Stomach (tissue), 9 donors: ENCODE data around the gene SDR42E2. TPM values are rescaled to one million over a fixed set of nuclear protein-coding genes. Genes with fewer than 3 reads are reported as not detected.

Source experiments
- DNase-seq, 2 donors: peaks; one replicate each; pipeline versions ENCODE4 v3.0.0 to v3.0.0-alpha.2; 2013 to 2019
- H3K27ac ChIP-seq, 5 donors: fragments of 200-600 bp in 4 of 5; sonication (generic) in 4 of 5; one replicate each; pipeline ENCODE4 v1.5.1; 2013 to 2019; ENCODE audit warnings: mild to moderate bottlenecking in 1 of 5, moderate library complexity in 1 of 5
- H3K27me3 ChIP-seq, 3 donors: fragments of 200-600 bp; sonication (generic); one replicate each; pipeline ENCODE4 v1.5.1; 2017 to 2019; ENCODE audit warnings: mixed run types in 1 of 3
- H3K36me3 ChIP-seq, 4 donors: fragments of 200-600 bp; sonication (generic); 1 replicate in 3 of 4; 2 replicates in 1 of 4; pipeline ENCODE4 v1.5.1; 2016 to 2019
- H3K4me1 ChIP-seq, 4 donors: fragments of 200-600 bp; sonication (generic); one replicate each; pipeline ENCODE4 v1.5.1; 2016 to 2019
- H3K4me3 ChIP-seq, 4 donors: fragments of 200-600 bp; sonication (generic) in 3 of 4; one replicate each; pipeline ENCODE4 v1.5.1; 2016 to 2019; ENCODE audit warnings: mild to moderate bottlenecking in 1 of 4
- H3K9me3 ChIP-seq, 4 donors: fragments of 200-600 bp; sonication (generic); one replicate each; pipeline ENCODE4 v1.5.1; 2016 to 2019
- EP300 ChIP-seq: sonication (generic); formaldehyde crosslinking; IDR thresholded peaks from one replicate; pipeline ENCODE4 v1.6.1; 2017; ENCODE audit warnings: antibody characterized with exemption
- POLR2A ChIP-seq, 4 donors: fragments of 450-650 bp; IDR thresholded peaks; one replicate each; pipeline ENCODE4 v1.6.1; 2016; ENCODE audit warnings: antibody characterized with exemption in 4 of 4, control low read depth in 2 of 4, mild to moderate bottlenecking in 1 of 4, moderate library complexity in 1 of 4
- POLR2AphosphoS5 ChIP-seq, 3 donors: sonication (generic); formaldehyde crosslinking; IDR thresholded peaks; one replicate each; pipeline ENCODE4 v1.6.1; 2016; ENCODE audit warnings: antibody characterized with exemption in 3 of 3
- WGBS, 5 donors: extraction: QIAGEN DNeasy Blood & Tissue Kit in 3 of 5; methylation state at CpG; one replicate each; pipeline versions ENCODE4 v1.1.5 to v1.1.7; 2013 to 2018; 5-methylcytosine and 5-hydroxymethylcytosine counted together
- intact Hi-C: fragments of 100-400 bp; cut with DNase I; formaldehyde crosslinking; loops from one replicate; pipeline ENCODE4 v1.15.1; 2023; ENCODE audit warnings: low total_unique reads
- polyA plus RNA-seq, 3 donors: library from polyadenylated mRNA; stranded (reverse); fragments of 200-250 nt; gene quantifications; one replicate each; pipeline ENCODE4 v1.2.3, GENCODE V29; 2013
- total RNA-seq, 5 donors: library from RNA; depleted of rRNA; stranded (reverse); fragments of >200 nt; gene quantifications; one replicate each; pipeline versions ENCODE4 v1.1.0 to v1.2.3, GENCODE V29; 2014 to 2016
- TF ChIP-seq, protein P1 (sequence below), 7 experiments: fragments of 450-650 bp in 4 of 7; fragments of 200-600 bp in 3 of 7; sonication (generic) in 3 of 7; IDR thresholded peaks; one replicate each; pipeline ENCODE4 v1.5.1; 2016 to 2019; ENCODE audit warnings: antibody characterized with exemption in 7 of 7, control low read depth in 2 of 7, mild to moderate bottlenecking in 1 of 7
- donor health status: healthy with polysubstance abuse.
- donor health status: Bipolar disorder and iron deficiency.
- donor health status: healthy.

Gene SDR42E2
- total and polyA plus RNA-seq, 8 donors: not detected

DNA sequence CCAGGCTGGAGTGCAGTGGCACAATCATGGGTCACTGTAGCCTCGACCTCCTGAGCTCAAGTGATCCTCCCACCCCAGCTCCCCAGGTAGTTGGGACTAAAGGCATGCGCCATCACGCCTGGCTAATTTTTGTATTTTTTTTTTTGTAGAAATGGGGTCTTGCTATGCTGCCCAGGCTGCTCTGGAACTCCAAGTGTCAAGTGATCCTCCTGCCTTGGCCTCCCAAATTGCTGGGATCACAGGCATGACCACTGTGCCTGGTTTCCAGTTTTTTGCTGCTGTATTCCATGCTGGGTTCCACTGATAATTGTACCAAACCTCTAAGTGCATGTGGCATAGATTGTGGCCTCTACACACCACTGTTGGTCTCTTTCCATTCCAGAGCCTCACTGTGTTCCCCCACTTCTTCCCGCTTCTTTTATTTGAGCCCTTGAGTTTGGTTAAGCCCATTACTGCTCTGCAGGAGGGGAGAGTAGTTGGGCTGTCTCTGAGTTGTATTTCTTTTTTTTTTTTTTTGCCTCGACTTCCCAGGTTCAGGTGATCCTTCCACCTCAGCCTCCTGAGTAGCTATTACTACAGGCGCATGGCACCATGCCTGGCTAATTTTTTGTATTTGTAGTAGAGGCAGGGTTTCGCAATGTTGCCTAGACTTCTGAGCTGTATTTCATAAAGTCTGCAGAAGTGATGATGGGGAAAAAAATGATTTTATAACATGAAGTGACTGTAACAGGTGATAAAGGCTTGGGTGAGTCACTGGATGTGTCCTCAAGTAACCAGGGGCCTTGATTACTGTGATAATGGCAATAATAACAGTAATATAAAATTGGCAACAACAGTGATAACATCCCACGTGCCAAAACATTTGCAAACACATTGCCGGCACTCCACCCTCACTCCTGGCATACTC, 73.8 kb downstream of the SDR42E2 start:
- peak in 1 of 3 donors; percentile 28 for TF ChIP-seq POLR2AphosphoS5 (IDR thresholded peaks at IDR 0.05)
- TF ChIP-seq POLR2A (IDR thresholded peaks at IDR 0.05): no peak
- TF ChIP-seq, protein P1, sequence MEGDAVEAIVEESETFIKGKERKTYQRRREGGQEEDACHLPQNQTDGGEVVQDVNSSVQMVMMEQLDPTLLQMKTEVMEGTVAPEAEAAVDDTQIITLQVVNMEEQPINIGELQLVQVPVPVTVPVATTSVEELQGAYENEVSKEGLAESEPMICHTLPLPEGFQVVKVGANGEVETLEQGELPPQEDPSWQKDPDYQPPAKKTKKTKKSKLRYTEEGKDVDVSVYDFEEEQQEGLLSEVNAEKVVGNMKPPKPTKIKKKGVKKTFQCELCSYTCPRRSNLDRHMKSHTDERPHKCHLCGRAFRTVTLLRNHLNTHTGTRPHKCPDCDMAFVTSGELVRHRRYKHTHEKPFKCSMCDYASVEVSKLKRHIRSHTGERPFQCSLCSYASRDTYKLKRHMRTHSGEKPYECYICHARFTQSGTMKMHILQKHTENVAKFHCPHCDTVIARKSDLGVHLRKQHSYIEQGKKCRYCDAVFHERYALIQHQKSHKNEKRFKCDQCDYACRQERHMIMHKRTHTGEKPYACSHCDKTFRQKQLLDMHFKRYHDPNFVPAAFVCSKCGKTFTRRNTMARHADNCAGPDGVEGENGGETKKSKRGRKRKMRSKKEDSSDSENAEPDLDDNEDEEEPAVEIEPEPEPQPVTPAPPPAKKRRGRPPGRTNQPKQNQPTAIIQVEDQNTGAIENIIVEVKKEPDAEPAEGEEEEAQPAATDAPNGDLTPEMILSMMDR (IDR thresholded peaks at IDR 0.05): no peak
- no peaks in the 10 kb centered on the region for H3K27me3 ChIP-seq
- peaks cover 5 to 50% (median 26%) of the 10 kb centered on the region in 4 donors for H3K4me1 ChIP-seq
- 63 to 72% (median 69%) methylated on average over 9 of the region's 9 CpGs for WGBS, 5 donors
- H3K4me3 ChIP-seq: no peak overlapping the region
- intact Hi-C loops: no loop called here
- peak in 1 of 2 donors; percentile 18 for DNase-seq
- peaks cover 0 to 50% (median 25%) of the 10 kb centered on the region in 4 donors for H3K36me3 ChIP-seq
- no peaks in the 10 kb centered on the region for H3K9me3 ChIP-seq
- peak overlapping the region in 3 of 5 donors; percentile 8 to 43 (median 27) for H3K27ac ChIP-seq

DNA sequence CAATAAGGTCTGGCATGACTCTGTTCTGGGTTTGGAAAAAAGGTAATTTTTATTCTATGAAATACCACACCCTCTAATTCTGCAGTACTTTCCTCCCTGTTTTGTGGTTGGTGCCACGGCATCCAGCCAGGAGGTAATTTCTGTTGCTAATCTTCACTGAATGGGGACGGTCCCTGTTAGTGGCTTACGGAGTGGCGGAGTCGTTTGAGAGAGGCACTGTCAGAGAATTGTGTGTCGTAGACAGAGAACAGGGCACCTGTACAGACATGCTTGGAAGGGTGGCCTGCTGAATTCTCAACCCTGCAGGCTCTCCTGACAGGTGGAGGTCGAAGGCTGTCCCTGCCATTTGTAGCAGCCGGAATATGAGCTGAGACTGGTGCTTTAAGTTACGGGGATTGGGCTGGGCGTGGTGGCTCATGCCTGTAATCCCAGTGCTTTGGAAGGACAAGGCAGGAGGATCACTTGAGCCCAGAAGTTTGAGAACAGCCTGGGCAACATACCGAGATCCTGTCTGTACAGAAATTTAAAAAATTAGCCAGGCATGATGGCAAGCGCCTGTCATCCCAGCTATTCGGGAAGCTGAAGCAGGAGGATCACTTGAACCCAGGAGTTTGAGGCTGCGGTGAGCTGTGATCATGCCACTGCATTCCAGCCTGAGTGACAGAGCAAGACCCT, 77.0 kb downstream of the SDR42E2 start:
- H3K9me3 ChIP-seq: no peaks in the 10 kb centered on the region
- no peak for DNase-seq
- 80 to 90% (median 85%) methylated on average over 14 of the region's 14 CpGs for WGBS, 5 donors

DNA sequence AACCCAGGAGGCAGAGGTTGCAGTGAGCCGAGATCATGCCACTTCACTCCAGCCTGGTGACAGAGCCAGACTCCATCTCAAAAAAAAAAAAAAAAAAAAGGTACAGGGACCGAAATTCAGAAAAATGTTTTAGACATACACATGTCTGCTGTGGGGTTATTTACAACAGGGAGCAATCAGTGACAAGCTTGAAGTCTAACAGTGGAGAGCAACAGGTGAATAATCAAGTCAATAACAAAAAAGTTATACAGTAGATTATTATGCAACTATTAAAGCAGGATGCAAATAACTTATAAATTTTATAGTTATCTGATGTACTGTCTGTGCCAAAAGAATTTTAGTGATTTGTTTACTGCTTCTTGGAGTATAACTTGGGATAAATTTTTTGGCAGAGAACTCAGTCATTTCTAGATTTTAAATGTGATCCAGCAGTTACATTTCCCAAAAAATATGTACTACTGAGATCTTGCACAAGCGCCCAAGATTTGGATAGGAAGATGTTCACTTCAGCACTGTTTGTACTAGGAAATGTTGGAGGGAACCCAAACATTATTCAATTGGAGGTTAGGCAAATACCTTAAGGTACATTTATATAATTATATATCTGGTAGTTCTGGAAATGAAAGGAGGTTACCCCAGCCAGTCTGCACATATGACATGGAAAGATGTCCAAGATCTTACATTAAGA, 77.9 kb downstream of the SDR42E2 start:
- 43 to 65% (median 55%) methylated on average over 3 of the region's 3 CpGs for WGBS, 5 donors
- intact Hi-C loops: no loop called here
- TF ChIP-seq, protein P1 (IDR thresholded peaks at IDR 0.05): no peak
- TF ChIP-seq POLR2A (IDR thresholded peaks at IDR 0.05) (no peak), EP300 (no peak), POLR2AphosphoS5 (IDR thresholded peaks at IDR 0.05) (peak in 1 of 3 donors; percentile 44)
- DNase-seq: peak in 1 of 2 donors; percentile 45
- H3K27ac ChIP-seq: peak overlapping the region in 4 of 5 donors; percentile 33 to 72 (median 72)
- no peak overlapping the region for H3K4me3 ChIP-seq
- H3K9me3 ChIP-seq: no peaks in the 10 kb centered on the region
- H3K27me3 ChIP-seq: no peaks in the 10 kb centered on the region
- H3K4me1 ChIP-seq: peaks cover 0 to 46% (median 24%) of the 10 kb centered on the region in 4 donors
- H3K36me3 ChIP-seq: peaks cover 0 to 34% (median 20%) of the 10 kb centered on the region in 4 donors

More for the DNA sequence above, 77.0 kb downstream of the SDR42E2 start:
- no peak overlapping the region for H3K4me3 ChIP-seq
- H3K36me3 ChIP-seq: peaks cover 0 to 26% (median 13%) of the 10 kb centered on the region in 4 donors
- H3K27me3 ChIP-seq: no peaks in the 10 kb centered on the region
- peaks cover 0 to 46% (median 24%) of the 10 kb centered on the region in 4 donors for H3K4me1 ChIP-seq
- H3K27ac ChIP-seq: peak overlapping the region in 4 of 5 donors; percentile 33 to 72 (median 64)
- intact Hi-C loops: no loop called here
- no peak for TF ChIP-seq POLR2A (IDR thresholded peaks at IDR 0.05)
- TF ChIP-seq, protein P1 (IDR thresholded peaks at IDR 0.05): no peak

Other genes starting within 250 kb of the SDR42E2 start
- gene UQCRC2, start 209.1 kb upstream of the SDR42E2 start, total RNA-seq: 100 to 1,000 TPM; 124 to 702 (median 247) TPM
- 100 to 1,000 TPM; 128 to 165 (median 142) TPM for gene UQCRC2, start 209.1 kb upstream of the SDR42E2 start, polyA plus RNA-seq
- not detected for gene PDZD9, start 161.4 kb upstream of the SDR42E2 start, total RNA-seq
- gene PDZD9, start 161.4 kb upstream of the SDR42E2 start, polyA plus RNA-seq: not detected
- gene MOSMO, start 154.4 kb upstream of the SDR42E2 start, total RNA-seq: 10 to 100 TPM in 2 of 5 donors, 1 to 10 TPM in 3; 1.2 to 32.3 (median 9.6) TPM
- 1 to 10 TPM; 6.4 to 8.7 (median 6.7) TPM for gene MOSMO, start 154.4 kb upstream of the SDR42E2 start, polyA plus RNA-seq
- gene VWA3A, start 70.0 kb upstream of the SDR42E2 start, total RNA-seq: under 1 TPM in 1 of 5 donors, not detected in 4; 0.37 TPM
- under 1 TPM in 1 of 3 donors, not detected in 2; 0.30 TPM for gene VWA3A, start 70.0 kb upstream of the SDR42E2 start, polyA plus RNA-seq
- gene EEF2K, start 43.8 kb downstream of the SDR42E2 start, total RNA-seq: 100 to 1,000 TPM in 2 of 5 donors, 10 to 100 TPM in 3; 21.0 to 170 (median 40.2) TPM
- 1 to 10 TPM; 3.4 to 5.9 (median 3.7) TPM for gene EEF2K, start 43.8 kb downstream of the SDR42E2 start, polyA plus RNA-seq
- gene POLR3E, start 134.9 kb downstream of the SDR42E2 start, total RNA-seq: 10 to 100 TPM; 51.3 to 99.1 (median 76.5) TPM
- 10 to 100 TPM; 13.1 to 19.3 (median 16.2) TPM for gene POLR3E, start 134.9 kb downstream of the SDR42E2 start, polyA plus RNA-seq
- gene CDR2, start 212.1 kb downstream of the SDR42E2 start, total RNA-seq: 100 to 1,000 TPM in 1 of 5 donors, 10 to 100 TPM in 4; 21.4 to 198 (median 27.7) TPM
- 10 to 100 TPM in 2 of 3 donors, 1 to 10 TPM in 1; 8.9 to 16.6 (median 15.4) TPM for gene CDR2, start 212.1 kb downstream of the SDR42E2 start, polyA plus RNA-seq